Erythroblast (primary cell): ENCODE results near the gene GNB3.
"Not testable (repeated sequence)": the region's sequence is repeated elsewhere in the genome, so short reads cannot be mapped to it uniquely, and the experiment has no call there.

Experiments
- GATA1 ChIP-seq: IDR thresholded peaks from 2 replicates; pipeline ENCODE4 v1.6.1; 2011; ENCODE audit warnings: low read depth, mild to moderate bottlenecking, control low read depth, low read length, moderate library complexity
- POLR2A ChIP-seq: IDR thresholded peaks from 2 replicates; pipeline ENCODE4 v1.6.1; 2011; ENCODE audit warnings: mild to moderate bottlenecking, low read length

DNA sequence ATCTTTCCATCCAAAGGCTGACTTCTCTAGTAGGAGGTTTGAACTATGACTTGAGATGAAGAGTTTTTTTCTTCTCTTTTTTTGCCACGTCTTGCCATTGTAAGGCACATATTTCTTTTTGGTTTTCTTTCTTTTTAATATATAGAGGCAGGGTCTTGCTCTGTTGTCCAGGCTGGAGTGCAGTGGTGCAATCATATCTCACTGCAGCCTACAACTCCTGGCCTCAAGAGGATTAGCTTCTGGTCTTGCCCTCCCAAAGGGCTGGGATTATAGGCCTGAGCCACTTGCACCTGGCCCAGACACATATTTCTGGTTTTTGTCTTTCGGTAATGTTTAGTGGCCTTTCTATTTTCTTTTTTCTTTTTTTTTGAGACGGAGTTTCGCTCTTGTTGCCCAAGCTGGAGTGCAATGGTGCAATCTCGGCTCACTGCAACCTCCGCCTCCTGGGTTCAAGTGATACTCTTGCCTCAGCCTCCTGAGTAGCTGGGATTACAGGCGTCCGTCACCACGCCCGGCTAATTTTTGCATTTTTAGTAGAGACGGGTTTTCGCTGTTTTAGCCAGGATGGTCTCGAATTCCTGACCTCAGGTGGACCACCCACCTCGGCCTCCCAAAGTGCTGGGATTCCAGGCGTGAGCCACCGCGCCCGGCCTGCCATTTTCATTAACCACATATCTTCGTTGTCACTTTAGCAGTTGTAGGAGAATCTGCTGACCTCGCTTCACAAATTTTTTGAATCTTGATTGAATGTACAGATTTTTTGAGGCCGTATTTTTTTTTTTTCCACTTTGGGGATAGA lies 49.2 kb downstream of the GNB3 start:
- TF ChIP-seq POLR2A, GATA1: not testable (repeated sequence)
